Measurements from ENCODE around the gene SOS1. TPM values are rescaled to one million over a fixed set of nuclear protein-coding genes. Genes with fewer than 3 reads are reported as not detected.

Gene SOS1
- total and polyA plus RNA-seq, 2 of the 13 experiments (the other 11 are each of a cell fraction or from before 2014, with no cell fraction given), result 20.8 to 60.4 TPM

DNA sequence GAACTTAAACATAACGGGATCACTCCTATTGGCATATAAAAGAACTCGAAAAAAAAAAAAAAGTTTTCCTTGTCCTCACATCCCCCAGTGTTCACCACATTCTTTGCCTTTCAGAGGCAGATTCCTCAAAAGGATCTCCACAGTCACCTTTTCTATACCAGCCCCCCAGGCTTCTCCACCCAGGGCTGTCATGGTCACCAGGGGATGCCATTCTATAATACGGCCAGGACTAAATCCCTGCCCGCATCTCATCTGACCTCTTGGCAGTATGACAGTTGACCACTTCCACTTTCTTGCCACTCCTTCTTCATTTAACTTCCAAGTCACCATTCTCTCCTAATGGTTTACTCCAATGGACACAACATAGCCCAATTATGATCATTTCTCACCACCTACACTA, 29.3 kb downstream of the SOS1 start:
- ChIA-PET CTCF (ENCODE audit: low intra/inter-chr PET ratio, low total read pairs) (no interaction called here), POLR2A (no interaction called here)
- Histone ChIP-seq H3K9me3 (ENCODE audit: low read length) (no peaks in the 10 kb centered on the region), H3K4me3 (replicated peaks in 1 of 3; ENCODE audit: insufficient read depth in 1 of 3, low read depth in 2 of 3, low read length in 3 of 3) (no peak overlapping the region), H3K27ac (ENCODE audit: extremely low read length, insufficient read depth, low read length) (no peak overlapping the region), H3K9ac (ENCODE audit: insufficient read depth, low read depth, low read length) (no peak overlapping the region), H3K79me2 (ENCODE audit: insufficient read depth, low read length) (peaks cover 87% of the 10 kb centered on the region), H4K20me1 (ENCODE audit: insufficient read depth, low read length) (peaks cover 49% of the 10 kb centered on the region; the same call in 1 of the 2 replicates), H3K4me1 (ENCODE audit: insufficient read depth, low read length) (peaks cover 11% of the 10 kb centered on the region; the same call in 1 of the 2 replicates), H3K27me3 (ENCODE audit: control insufficient read depth in 1 of 2, insufficient read depth in 2 of 2, low read length in 2 of 2) (no peaks in the 10 kb centered on the region), H3K4me2 (ENCODE audit: low read depth, low read length) (no peak overlapping the region), H2AFZ (ENCODE audit: low read length) (no peak overlapping the region), H3K36me3 (replicated peaks in 1 of 2; ENCODE audit: control insufficient read depth in 1 of 2, insufficient read depth in 2 of 2, low read length in 2 of 2) (peaks cover 3 to 16% of the 10 kb centered on the region in 2 experiments)
- ATAC-seq (no peak), FAIRE-seq (no peak), DNase-seq (ENCODE audit: low spot score) (no peak)
- no TSS peak for BruUV-seq (replicated peaks)
- in situ Hi-C loops (cut with HindIII; ENCODE audit: extremely low pct_ligation_motif_present, low pct_unique_long_range_greater_than_20kb), result no loop called here
- intact Hi-C loops (cut with micrococcal nuclease; ENCODE audit: unreplicated experiment), result no loop called here
- TF ChIP-seq IKZF4 (CRISPR knock-in tag; IDR thresholded peaks at IDR 0.05; ENCODE audit: borderline replicate concordance, low read depth, not compliant biosample characterization) (no peak), PHF8 (CRISPR knock-in tag; IDR thresholded peaks at IDR 0.05) (no peak), KAT7 (CRISPR knock-in tag; IDR thresholded peaks at IDR 0.05; ENCODE audit: borderline replicate concordance) (no peak), KLF16 (CRISPR knock-in tag; IDR thresholded peaks at IDR 0.05) (no peak)
- TF ChIP-seq, protein P1, sequence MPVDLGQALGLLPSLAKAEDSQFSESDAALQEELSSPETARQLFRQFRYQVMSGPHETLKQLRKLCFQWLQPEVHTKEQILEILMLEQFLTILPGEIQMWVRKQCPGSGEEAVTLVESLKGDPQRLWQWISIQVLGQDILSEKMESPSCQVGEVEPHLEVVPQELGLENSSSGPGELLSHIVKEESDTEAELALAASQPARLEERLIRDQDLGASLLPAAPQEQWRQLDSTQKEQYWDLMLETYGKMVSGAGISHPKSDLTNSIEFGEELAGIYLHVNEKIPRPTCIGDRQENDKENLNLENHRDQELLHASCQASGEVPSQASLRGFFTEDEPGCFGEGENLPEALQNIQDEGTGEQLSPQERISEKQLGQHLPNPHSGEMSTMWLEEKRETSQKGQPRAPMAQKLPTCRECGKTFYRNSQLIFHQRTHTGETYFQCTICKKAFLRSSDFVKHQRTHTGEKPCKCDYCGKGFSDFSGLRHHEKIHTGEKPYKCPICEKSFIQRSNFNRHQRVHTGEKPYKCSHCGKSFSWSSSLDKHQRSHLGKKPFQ (CRISPR knock-in tag; IDR thresholded peaks at IDR 0.05; ENCODE audit: insufficient replicate concordance), result no peak
- WGBS (ENCODE audit: low lambda C conversion rate), result 96% methylated on average over 4 of the region's 4 CpGs

DNA sequence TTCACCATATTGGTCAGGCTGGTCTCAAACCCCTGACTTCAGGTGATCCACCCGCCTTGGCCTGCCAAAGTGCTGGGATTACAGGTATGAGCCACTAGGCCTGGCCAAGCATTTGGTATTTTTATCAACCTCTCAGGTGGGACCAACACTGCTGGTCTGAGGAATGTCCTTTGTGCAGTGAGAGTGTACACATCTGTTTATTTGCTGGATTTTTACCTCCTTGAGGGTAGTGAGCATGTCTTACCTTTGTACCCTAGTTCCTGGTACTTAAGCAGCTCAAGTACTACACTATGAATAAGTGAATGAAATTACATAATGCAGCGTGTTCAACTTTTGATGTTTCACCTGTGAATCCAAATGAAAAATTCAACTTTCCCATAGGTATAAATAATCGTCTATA, 29.8 kb downstream of the SOS1 start:
- intact Hi-C loops (cut with micrococcal nuclease; ENCODE audit: unreplicated experiment), result no loop called here
- peaks cover 3 to 16% of the 10 kb centered on the region in 2 experiments for H3K36me3 ChIP-seq (replicated peaks in 1 of 2; ENCODE audit: control insufficient read depth in 1 of 2, insufficient read depth in 2 of 2, low read length in 2 of 2)
- H3K4me2 ChIP-seq (ENCODE audit: low read depth, low read length), result no peak overlapping the region
- no peak overlapping the region for H3K4me3 ChIP-seq (replicated peaks in 1 of 3; ENCODE audit: insufficient read depth in 1 of 3, low read depth in 2 of 3, low read length in 3 of 3)
- FAIRE-seq (no peak), DNase-seq (ENCODE audit: low spot score) (no peak), ATAC-seq (no peak)
- peaks cover 88% of the 10 kb centered on the region for H3K79me2 ChIP-seq (ENCODE audit: insufficient read depth, low read length)
- in situ Hi-C loops (cut with HindIII; ENCODE audit: extremely low pct_ligation_motif_present, low pct_unique_long_range_greater_than_20kb), result no loop called here
- H4K20me1 ChIP-seq (ENCODE audit: insufficient read depth, low read length), result peaks cover 50% of the 10 kb centered on the region; the same call in 1 of the 2 replicates
- H2AFZ ChIP-seq (ENCODE audit: low read length), result no peak overlapping the region
- CTCF ChIA-PET (ENCODE audit: low intra/inter-chr PET ratio, low total read pairs), result no interaction called here
- no peaks in the 10 kb centered on the region for H3K27me3 ChIP-seq (ENCODE audit: control insufficient read depth in 1 of 2, insufficient read depth in 2 of 2, low read length in 2 of 2)
- H3K9me3 ChIP-seq (ENCODE audit: low read length), result no peaks in the 10 kb centered on the region
- H3K4me1 ChIP-seq (ENCODE audit: insufficient read depth, low read length), result peaks cover 11% of the 10 kb centered on the region; the same call in 1 of the 2 replicates
- POLR2A ChIA-PET, result no interaction called here
- no TSS peak for BruUV-seq (replicated peaks)
- 96% methylated on average over 3 of the region's 3 CpGs for WGBS (ENCODE audit: low lambda C conversion rate)
- H3K9ac ChIP-seq (ENCODE audit: insufficient read depth, low read depth, low read length), result no peak overlapping the region
- no peak overlapping the region for H3K27ac ChIP-seq (ENCODE audit: extremely low read length, insufficient read depth, low read length)
- TF ChIP-seq CHCHD3 (CRISPR knock-in tag; IDR thresholded peaks at IDR 0.05), result no peak
- no peak for TF ChIP-seq KAT7 (CRISPR knock-in tag; IDR thresholded peaks at IDR 0.05; ENCODE audit: borderline replicate concordance)
- TF ChIP-seq TCF7L2 (IDR thresholded peaks at IDR 0.05; ENCODE audit: low read depth, low read length), result no peak
- TF ChIP-seq ZNF33A (CRISPR knock-in tag; IDR thresholded peaks at IDR 0.05; ENCODE audit: borderline replicate concordance), result no peak
- no peak for TF ChIP-seq SMARCC2 (IDR thresholded peaks at IDR 0.05)
- TF ChIP-seq CENPX (CRISPR knock-in tag; IDR thresholded peaks at IDR 0.05), result no peak
- no peak for TF ChIP-seq MAZ (IDR thresholded peaks at IDR 0.05; ENCODE audit: borderline replicate concordance, low read depth, low read length)
- no peak for TF ChIP-seq MAZ (CRISPR knock-in tag; IDR thresholded peaks at IDR 0.05; ENCODE audit: low read depth)
- no peak for TF ChIP-seq KAT2B (IDR thresholded peaks at IDR 0.05; ENCODE audit: borderline replicate concordance, low read depth, low read length)
- no peak for TF ChIP-seq REPIN1 (CRISPR knock-in tag; IDR thresholded peaks at IDR 0.05; ENCODE audit: borderline replicate concordance, low read depth)
- TF ChIP-seq ZNF460 (CRISPR knock-in tag; IDR thresholded peaks at IDR 0.05; ENCODE audit: borderline replicate concordance), result no peak
- no peak for TF ChIP-seq PHF8 (CRISPR knock-in tag; IDR thresholded peaks at IDR 0.05)
- TF ChIP-seq ARHGAP35 (CRISPR knock-in tag; IDR thresholded peaks at IDR 0.05; ENCODE audit: borderline replicate concordance), result no peak
- no peak for TF ChIP-seq ZFP41 (CRISPR knock-in tag; IDR thresholded peaks at IDR 0.05; ENCODE audit: borderline replicate concordance)
- no peak for TF ChIP-seq ZNF878 (CRISPR knock-in tag; IDR thresholded peaks at IDR 0.05)

Measured in HepG2 (cell line).